GM12873 (cell line): ENCODE results near the gene PGBD1.

Experiments
- TF ChIP-seq, protein P1 (sequence below): IDR thresholded peaks from 2 replicates; pipeline ENCODE4 v1.5.1; 2012; ENCODE audit warnings: low read depth, mild to moderate bottlenecking, moderate library complexity, low read length, control low read depth; ENCODE audit not compliant: insufficient read depth; ENCODE audit errors: missing control alignments

Gene PGBD1, protein sequence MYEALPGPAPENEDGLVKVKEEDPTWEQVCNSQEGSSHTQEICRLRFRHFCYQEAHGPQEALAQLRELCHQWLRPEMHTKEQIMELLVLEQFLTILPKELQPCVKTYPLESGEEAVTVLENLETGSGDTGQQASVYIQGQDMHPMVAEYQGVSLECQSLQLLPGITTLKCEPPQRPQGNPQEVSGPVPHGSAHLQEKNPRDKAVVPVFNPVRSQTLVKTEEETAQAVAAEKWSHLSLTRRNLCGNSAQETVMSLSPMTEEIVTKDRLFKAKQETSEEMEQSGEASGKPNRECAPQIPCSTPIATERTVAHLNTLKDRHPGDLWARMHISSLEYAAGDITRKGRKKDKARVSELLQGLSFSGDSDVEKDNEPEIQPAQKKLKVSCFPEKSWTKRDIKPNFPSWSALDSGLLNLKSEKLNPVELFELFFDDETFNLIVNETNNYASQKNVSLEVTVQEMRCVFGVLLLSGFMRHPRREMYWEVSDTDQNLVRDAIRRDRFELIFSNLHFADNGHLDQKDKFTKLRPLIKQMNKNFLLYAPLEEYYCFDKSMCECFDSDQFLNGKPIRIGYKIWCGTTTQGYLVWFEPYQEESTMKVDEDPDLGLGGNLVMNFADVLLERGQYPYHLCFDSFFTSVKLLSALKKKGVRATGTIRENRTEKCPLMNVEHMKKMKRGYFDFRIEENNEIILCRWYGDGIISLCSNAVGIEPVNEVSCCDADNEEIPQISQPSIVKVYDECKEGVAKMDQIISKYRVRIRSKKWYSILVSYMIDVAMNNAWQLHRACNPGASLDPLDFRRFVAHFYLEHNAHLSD

GRCh38 chr6:28281288-28282064, at the start of gene PGBD1:
Gene PGBD1 (plus strand): TSS chr6:28281572. CDS start chr6:28283814, 2,242 bp downstream.
- TF ChIP-seq, protein P1, sequence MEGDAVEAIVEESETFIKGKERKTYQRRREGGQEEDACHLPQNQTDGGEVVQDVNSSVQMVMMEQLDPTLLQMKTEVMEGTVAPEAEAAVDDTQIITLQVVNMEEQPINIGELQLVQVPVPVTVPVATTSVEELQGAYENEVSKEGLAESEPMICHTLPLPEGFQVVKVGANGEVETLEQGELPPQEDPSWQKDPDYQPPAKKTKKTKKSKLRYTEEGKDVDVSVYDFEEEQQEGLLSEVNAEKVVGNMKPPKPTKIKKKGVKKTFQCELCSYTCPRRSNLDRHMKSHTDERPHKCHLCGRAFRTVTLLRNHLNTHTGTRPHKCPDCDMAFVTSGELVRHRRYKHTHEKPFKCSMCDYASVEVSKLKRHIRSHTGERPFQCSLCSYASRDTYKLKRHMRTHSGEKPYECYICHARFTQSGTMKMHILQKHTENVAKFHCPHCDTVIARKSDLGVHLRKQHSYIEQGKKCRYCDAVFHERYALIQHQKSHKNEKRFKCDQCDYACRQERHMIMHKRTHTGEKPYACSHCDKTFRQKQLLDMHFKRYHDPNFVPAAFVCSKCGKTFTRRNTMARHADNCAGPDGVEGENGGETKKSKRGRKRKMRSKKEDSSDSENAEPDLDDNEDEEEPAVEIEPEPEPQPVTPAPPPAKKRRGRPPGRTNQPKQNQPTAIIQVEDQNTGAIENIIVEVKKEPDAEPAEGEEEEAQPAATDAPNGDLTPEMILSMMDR = no peak

DNA sequence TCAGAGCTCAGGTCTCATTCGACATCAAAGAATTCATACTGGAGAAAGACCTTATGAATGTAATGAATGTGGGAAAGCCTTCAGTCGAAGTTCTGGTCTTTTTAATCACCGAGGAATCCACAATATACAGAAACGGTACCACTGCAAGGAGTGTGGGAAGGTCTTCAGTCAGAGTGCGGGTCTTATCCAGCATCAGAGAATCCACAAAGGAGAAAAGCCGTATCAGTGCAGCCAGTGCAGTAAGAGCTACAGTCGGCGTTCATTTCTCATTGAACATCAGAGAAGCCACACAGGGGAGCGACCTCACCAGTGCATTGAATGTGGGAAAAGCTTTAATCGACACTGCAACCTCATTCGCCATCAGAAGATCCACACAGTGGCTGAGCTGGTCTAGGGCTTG, 48.6 kb upstream of the PGBD1 start:
- TF ChIP-seq, protein P1 = no peak

DNA sequence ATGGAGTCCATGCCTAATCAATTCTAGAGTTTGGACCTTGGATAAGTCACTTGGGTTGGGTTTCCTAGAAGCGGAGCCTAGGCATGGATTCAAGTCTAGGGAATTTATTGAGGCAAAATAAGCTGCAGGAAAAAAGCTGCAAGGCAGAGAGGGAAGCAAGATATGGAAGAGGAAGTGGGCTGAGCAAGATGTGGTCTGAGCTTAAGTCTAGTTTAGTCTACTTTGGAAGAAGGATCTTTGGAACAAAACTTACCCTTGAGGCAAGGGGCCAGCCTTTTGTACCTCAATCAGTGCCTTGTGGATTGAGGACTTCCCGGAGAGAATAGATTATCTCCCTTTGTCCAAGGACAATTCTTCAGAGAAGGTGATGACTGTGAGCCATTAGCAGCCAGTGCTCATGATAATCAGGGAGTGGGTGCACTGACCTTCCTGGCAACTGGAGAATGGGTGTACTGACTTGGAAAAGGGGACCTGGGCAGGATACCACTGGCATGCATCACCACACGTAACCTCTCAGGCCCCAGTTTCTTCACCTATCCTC, 45.4 kb upstream of the PGBD1 start:
- TF ChIP-seq, protein P1 = no peak

- TF ChIP-seq, protein P1 = no peak
These were observed 41.7 kb upstream of the PGBD1 start for GRCh38 chr6:28239636-28240035.

DNA sequence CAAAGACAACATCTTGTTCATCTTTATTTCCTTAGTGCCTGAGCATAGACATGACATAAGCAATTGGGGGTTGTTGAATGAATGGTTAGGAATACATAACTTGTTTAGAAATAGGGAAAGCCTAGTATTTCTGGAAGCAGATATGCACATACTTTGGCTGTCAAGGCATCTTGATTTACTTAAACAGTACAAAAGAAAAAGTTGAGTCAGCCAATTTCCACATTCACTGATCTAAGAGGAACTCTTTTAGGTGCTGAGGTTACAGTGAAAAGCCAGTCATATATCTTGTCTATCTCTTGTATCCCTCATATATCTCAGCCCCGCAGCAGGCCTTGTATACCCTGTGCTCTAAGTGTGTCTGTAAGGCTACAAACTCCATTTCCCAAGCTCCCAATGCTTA, 40.9 kb upstream of the PGBD1 start:
- TF ChIP-seq, protein P1 = no peak

DNA sequence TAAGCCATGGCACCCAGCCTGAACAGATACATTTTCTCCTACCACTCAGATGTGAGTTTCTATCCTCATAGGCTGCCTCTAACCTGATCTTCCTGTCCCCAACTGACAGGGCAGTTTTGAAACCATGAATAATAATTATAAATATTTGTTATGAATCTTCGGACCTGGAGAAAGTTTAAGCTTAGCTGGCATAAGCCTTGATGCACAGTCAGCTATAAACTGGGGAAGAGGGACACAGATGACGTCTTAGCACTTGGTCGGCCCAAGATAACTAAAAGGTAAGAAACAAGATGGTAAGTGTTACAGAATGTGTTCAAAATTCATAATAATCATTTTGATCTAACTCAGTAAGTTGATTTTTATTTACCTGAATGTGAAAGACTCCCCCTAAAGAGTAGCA, 37.4 kb upstream of the PGBD1 start:
- TF ChIP-seq, protein P1 = no peak
